Measurements from ENCODE around the gene NCAM1. TPM values are rescaled to one million over a fixed set of nuclear protein-coding genes. Genes with fewer than 3 reads are reported as not detected.

NCAM1 gene
- total and polyA plus RNA-seq, 2 donors from 2014 or later, result 1.7 to 3.0 TPM

GRCh38 chr11:113322158-113322557 is 360.9 kb downstream of the NCAM1 start:
- Histone ChIP-seq H3K9ac (ENCODE audit: low read length in 3 of 3) (no peak overlapping the region), H3K4me3 (ENCODE audit: low read length in 3 of 3) (no peak overlapping the region), H3K36me3 (ENCODE audit: control insufficient read depth in 2 of 3, insufficient read depth in 3 of 3, low read length in 3 of 3) (peaks cover 0 to 11% (median 9%) of the 10 kb centered on the region in 3 donors), H3K4me1 (ENCODE audit: control insufficient read depth in 2 of 3, insufficient read depth in 2 of 3, low read depth in 1 of 3, low read length in 3 of 3) (no peaks in the 10 kb centered on the region), H3K27ac (ENCODE audit: low read depth in 2 of 2, low read length in 2 of 2) (no peak overlapping the region), H3K9me3 (ENCODE audit: control insufficient read depth in 2 of 3, insufficient read depth in 1 of 3, low read length in 3 of 3) (peaks cover 0 to 2% (median 0%) of the 10 kb centered on the region in 3 donors), H3K27me3 (ENCODE audit: control insufficient read depth, insufficient read depth, low read length) (no peaks in the 10 kb centered on the region)
- TF ChIP-seq CTCF (IDR thresholded peaks at IDR 0.05; ENCODE audit: borderline replicate concordance, extremely low read depth, insufficient read depth), result no peak
- DNase-seq, result no peak
- intact Hi-C loops (cut with DNase I), result no loop called here
- no peak for FAIRE-seq

DNA sequence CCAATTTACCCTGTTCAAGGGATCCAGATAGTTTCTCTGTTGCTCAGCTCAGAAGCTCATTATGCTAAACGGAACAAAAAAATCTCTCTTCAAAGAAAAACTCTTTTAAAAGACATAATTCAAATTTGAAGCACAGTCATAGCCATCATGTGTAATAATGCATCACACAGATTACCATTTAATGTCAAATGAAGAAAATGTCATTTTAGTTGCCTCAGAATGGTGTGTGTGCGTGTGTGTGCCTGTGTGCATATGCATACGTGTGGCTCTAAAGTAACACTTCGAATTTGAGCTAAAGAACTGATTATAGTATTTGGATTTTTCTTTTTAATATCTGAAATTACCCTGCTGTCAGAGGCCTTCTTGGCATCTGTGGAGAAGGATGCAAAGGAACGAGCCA is 363.0 kb downstream of the NCAM1 start:
- no peak for TF ChIP-seq CTCF (IDR thresholded peaks at IDR 0.05; ENCODE audit: borderline replicate concordance, extremely low read depth, insufficient read depth)
- no peak overlapping the region for H3K27ac ChIP-seq (ENCODE audit: low read depth in 2 of 2, low read length in 2 of 2)
- peaks cover 0 to 20% (median 11%) of the 10 kb centered on the region in 3 donors for H3K36me3 ChIP-seq (ENCODE audit: control insufficient read depth in 2 of 3, insufficient read depth in 3 of 3, low read length in 3 of 3)
- DNase-seq, result no peak
- H3K27me3 ChIP-seq (ENCODE audit: control insufficient read depth, insufficient read depth, low read length), result no peaks in the 10 kb centered on the region
- no peaks in the 10 kb centered on the region for H3K4me1 ChIP-seq (ENCODE audit: control insufficient read depth in 2 of 3, insufficient read depth in 2 of 3, low read depth in 1 of 3, low read length in 3 of 3)
- no peak for FAIRE-seq
- intact Hi-C loops (cut with DNase I), result no loop called here
- H3K9ac ChIP-seq (ENCODE audit: low read length in 3 of 3), result no peak overlapping the region
- peaks cover 0 to 2% (median 0%) of the 10 kb centered on the region in 3 donors for H3K9me3 ChIP-seq (ENCODE audit: control insufficient read depth in 2 of 3, insufficient read depth in 1 of 3, low read length in 3 of 3)
- H3K4me3 ChIP-seq (ENCODE audit: low read length in 3 of 3), result no peak overlapping the region
